Measurements from ENCODE around the gene TNNT3. TPM values are rescaled to one million over a fixed set of nuclear protein-coding genes. Genes with fewer than 3 reads are reported as not detected.

The TNNT3 gene
- total RNA-seq, 1 experiment from 2014 or later, result 8.0 TPM

DNA sequence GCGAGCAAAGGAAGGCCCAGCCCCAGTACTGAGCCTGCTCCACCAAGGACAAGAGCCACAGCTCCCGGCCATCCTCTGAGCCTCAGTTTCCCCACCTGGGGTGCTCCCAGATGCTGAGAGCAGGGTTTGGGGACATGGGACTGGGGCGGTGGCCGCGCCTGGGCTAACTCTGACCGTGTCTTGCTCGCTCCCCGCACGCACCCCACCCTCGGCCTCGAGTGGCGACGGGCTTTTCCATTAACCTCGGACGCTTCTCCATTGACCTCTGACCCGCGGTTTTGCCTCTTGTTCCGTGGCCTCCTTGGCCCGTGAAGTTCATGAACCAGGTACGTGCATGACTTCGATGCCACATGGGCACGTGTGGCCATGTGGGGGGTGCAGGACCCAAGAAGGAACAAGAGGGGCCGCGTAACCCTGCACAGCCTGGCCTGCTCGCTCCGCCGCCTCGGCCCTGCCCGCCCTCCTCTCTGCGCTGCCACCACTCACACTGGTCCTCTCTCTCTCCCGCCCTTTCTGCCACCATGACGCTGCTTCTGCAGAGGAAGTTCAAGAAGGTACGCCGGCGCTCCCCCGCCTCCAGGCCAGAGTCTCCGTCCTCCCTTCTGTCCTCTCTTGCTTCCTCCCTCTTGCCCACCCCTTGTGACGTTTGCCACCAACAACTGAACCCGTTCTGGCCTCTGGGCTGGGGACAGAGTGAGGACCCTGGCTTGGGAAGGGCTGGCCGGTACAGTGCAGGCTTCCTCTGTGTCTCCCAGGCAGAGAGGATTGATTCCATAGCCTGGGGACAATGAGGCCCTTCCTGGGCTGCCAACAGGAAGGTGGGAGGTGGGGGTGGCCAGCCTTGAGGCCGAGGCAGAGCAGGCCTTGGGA lies 6.9 kb downstream of the TNNT3 start:
- DNase-seq (ENCODE audit: low read depth in 1 of 2, low spot score in 2 of 2), result no peak
- Histone ChIP-seq H3K27me3 (replicated peaks) (peaks cover 5% of the 10 kb centered on the region; the same call in 1 of the 2 replicates), H3K4me3 (no peak overlapping the region), H3K36me3 (no peaks in the 10 kb centered on the region), H3K4me1 (replicated peaks) (peaks cover 57% of the 10 kb centered on the region), H3K27ac (peak overlapping the region; percentile 78), H3K9me3 (replicated peaks) (no peaks in the 10 kb centered on the region)

DNA sequence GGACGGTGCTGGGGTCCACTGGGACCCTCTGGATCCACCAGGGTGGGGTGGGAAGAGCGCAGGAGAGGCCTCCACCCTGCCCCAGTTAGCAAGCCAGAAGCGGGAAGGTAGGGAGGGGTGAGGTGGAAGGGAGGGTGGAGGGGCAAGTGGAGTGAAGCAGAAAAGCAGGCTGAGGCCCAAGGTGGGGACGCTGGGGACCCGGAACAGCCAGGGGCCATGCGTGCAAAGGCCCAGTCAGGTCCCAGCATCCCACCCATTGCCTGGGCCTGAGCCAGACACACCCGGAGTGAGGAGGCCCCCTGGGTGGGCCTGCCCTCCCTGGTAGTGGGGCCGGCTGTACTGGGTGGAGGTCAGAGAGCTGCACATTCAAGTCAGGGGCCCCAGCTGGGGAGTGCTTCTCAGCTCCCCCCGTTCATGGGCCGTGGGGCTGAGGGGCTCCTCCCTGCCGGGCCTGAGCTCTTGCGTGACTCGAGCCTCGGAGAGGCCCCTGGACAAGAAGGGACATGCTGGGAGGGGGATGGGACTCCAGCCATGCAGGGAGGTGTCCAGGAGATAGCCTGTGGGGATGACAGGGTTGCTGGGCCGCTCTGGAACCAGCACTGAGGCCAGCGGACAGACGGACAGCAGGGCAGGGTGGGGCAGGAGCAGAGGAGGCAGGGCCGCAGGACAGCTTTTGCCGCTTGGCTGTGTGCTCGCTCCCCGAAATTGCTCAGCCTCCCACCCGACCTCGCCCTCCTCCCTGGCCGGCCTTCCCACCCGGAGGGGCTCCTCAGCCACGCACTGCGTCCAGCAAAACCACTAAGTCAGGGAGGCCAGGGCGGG lies 7.7 kb downstream of the TNNT3 start:
- no peak overlapping the region for H3K4me3 ChIP-seq
- H3K9me3 ChIP-seq (replicated peaks), result no peaks in the 10 kb centered on the region
- peak; percentile 89 to 94 for DNase-seq (ENCODE audit: low read depth in 1 of 2, low spot score in 2 of 2)
- peaks cover 5% of the 10 kb centered on the region; the same call in 1 of the 2 replicates for H3K27me3 ChIP-seq (replicated peaks)
- peaks cover 57% of the 10 kb centered on the region for H3K4me1 ChIP-seq (replicated peaks)
- H3K36me3 ChIP-seq, result no peaks in the 10 kb centered on the region
- peak overlapping the region; percentile 78 for H3K27ac ChIP-seq

- Histone ChIP-seq H3K27ac (peak overlapping the region; percentile 61), H3K4me1 (replicated peaks) (peaks cover 50% of the 10 kb centered on the region), H3K36me3 (no peaks in the 10 kb centered on the region), H3K27me3 (replicated peaks) (peaks cover under 1% of the 10 kb centered on the region; the same call in 1 of the 2 replicates), H3K4me3 (no peak overlapping the region), H3K9me3 (replicated peaks) (no peaks in the 10 kb centered on the region)
- DNase-seq (ENCODE audit: low read depth in 1 of 2, low spot score in 2 of 2), result peak in 1 of 2 experiments; percentile 12
Observed at GRCh38 chr11:1927848-1928469, 8.5 kb downstream of the TNNT3 start.

- no peaks in the 10 kb centered on the region for H3K36me3 ChIP-seq
- no peaks in the 10 kb centered on the region for H3K27me3 ChIP-seq (replicated peaks)
- H3K4me3 ChIP-seq, result no peak overlapping the region
- peak overlapping the region; percentile 61 for H3K27ac ChIP-seq
- DNase-seq (ENCODE audit: low read depth in 1 of 2, low spot score in 2 of 2), result peak in 1 of 2 experiments; percentile 46
- H3K4me1 ChIP-seq (replicated peaks), result peaks cover 46% of the 10 kb centered on the region
- no peaks in the 10 kb centered on the region for H3K9me3 ChIP-seq (replicated peaks)
Observed at GRCh38 chr11:1928470-1928890, 9.0 kb downstream of the TNNT3 start.

DNA sequence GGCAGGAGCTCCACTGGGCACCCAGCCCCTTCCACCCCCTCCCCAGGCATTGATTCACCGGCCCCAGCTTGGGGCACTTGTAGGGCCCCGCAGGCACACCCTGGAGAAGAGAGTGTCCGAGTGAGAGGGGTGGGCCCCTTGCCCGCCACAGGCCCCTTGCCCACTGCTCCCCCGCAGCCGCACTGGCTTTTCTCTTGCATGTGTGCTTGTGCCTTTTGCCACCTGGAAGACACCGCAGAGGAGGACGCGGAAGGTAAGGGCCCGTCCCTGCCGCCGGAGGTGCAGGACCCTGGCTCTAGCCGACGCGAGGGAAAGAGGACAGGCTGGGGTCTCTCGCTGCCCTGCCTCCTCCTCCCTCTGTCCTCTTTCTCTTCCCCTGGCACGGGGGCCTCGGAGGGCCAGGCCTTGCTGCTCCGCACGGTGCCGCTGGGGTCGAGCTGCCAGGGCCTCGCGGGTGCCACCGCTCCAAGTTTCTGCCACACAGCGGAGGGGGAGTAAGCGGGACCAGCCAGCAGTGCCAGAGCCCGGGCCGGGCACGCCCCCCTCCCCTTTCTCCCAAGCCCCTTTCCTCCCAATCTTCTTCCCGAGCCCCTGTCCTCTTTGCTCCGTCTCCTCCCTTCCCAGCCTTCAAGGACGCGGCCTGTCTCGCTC lies 9.5 kb downstream of the TNNT3 start:
- peaks cover 46% of the 10 kb centered on the region for H3K4me1 ChIP-seq (replicated peaks)
- no peaks in the 10 kb centered on the region for H3K27me3 ChIP-seq (replicated peaks)
- H3K4me3 ChIP-seq, result no peak overlapping the region
- no peaks in the 10 kb centered on the region for H3K9me3 ChIP-seq (replicated peaks)
- H3K27ac ChIP-seq, result no peak overlapping the region
- no peaks in the 10 kb centered on the region for H3K36me3 ChIP-seq
- no peak for DNase-seq (ENCODE audit: low read depth in 1 of 2, low spot score in 2 of 2)

DNA sequence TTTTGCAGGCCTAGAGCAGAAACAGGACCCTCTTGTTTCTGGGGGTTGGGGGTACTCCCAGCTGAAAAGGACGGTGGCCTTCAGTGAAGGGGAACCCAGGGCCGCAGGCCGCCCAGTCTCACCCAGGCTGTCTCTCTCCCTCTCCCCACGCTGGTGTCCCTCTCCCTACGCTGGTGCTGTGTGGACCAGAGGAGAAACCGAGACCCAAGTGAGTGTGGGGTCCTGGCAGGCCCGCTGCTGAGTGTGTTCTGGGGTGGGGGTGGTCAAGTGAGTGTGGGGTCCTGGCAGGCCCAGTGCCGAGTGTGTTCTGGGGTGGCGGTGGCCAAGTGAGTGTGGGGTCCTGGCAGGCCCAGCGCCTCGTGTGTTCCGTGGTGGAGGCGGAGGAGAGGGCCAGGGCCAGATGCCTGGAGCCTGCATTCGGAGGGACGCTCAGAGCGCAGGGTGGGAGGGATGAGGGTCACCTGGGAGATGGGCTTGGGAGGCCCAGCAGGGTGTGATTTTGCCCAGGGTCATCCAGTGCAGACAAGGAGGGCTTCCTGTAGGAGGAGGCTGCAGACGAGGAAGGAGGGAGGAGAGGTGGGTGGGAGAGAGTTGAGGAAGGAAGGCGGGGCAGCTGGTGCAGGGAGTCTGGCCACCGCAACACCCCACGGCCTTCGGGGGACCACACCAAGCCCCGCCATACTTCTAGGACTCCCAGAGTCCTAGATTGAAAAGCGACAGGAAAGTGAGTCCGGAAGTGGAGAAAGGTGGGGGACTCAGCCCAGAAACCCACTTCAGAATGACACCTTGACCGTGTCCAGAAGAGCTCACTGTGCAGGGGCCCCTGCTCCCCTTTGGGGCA lies 10.3 kb downstream of the TNNT3 start:
- Histone ChIP-seq H3K4me3 (no peak overlapping the region), H3K9me3 (replicated peaks) (no peaks in the 10 kb centered on the region), H3K36me3 (no peaks in the 10 kb centered on the region), H3K27ac (no peak overlapping the region), H3K4me1 (replicated peaks) (peaks cover 46% of the 10 kb centered on the region), H3K27me3 (replicated peaks) (no peaks in the 10 kb centered on the region)
- no peak for DNase-seq (ENCODE audit: low read depth in 1 of 2, low spot score in 2 of 2)

DNA sequence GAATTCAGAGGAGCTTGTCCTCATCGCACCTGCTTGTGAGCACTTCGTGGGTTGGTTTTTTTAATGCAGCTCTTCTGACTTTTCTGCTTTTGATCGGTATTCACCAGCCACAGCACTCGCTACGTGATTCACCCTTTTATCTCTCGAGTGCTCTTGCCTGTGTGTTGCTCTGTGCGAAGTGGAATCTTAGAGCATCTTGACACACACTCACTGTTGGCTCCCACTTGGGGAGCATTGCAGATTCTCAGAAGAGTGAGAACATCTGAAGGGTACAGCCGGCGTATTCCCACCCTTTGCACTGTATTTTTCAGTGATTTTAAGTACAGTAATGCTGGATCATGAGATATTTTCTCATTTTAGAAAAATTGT lies 10.9 kb downstream of the TNNT3 start:
- Histone ChIP-seq H3K27ac (no peak overlapping the region), H3K36me3 (no peaks in the 10 kb centered on the region), H3K4me1 (replicated peaks) (peaks cover 46% of the 10 kb centered on the region), H3K27me3 (replicated peaks) (no peaks in the 10 kb centered on the region), H3K4me3 (no peak overlapping the region), H3K9me3 (replicated peaks) (no peaks in the 10 kb centered on the region)
- no peak for DNase-seq (ENCODE audit: low read depth in 1 of 2, low spot score in 2 of 2)

GRCh38 chr11:1931341-1932104 lies 12.0 kb downstream of the TNNT3 start:
- H3K27ac ChIP-seq, result no peak overlapping the region
- H3K4me3 ChIP-seq, result no peak overlapping the region
- peaks cover 39% of the 10 kb centered on the region for H3K4me1 ChIP-seq (replicated peaks)
- DNase-seq (ENCODE audit: low read depth in 1 of 2, low spot score in 2 of 2), result peak in 1 of 2 experiments; percentile 16
- no peaks in the 10 kb centered on the region for H3K36me3 ChIP-seq
- H3K9me3 ChIP-seq (replicated peaks), result no peaks in the 10 kb centered on the region
- no peaks in the 10 kb centered on the region for H3K27me3 ChIP-seq (replicated peaks)

GRCh38 chr11:1932105-1932480 lies 12.6 kb downstream of the TNNT3 start:
- H3K9me3 ChIP-seq (replicated peaks), result no peaks in the 10 kb centered on the region
- peaks cover 33% of the 10 kb centered on the region for H3K4me1 ChIP-seq (replicated peaks)
- no peak for DNase-seq (ENCODE audit: low read depth in 1 of 2, low spot score in 2 of 2)
- no peak overlapping the region for H3K27ac ChIP-seq
- H3K27me3 ChIP-seq (replicated peaks), result no peaks in the 10 kb centered on the region
- H3K36me3 ChIP-seq, result no peaks in the 10 kb centered on the region
- H3K4me3 ChIP-seq, result no peak overlapping the region

- Histone ChIP-seq H3K36me3 (no peaks in the 10 kb centered on the region), H3K27me3 (replicated peaks) (no peaks in the 10 kb centered on the region), H3K27ac (no peak overlapping the region), H3K4me1 (replicated peaks) (peaks cover 28% of the 10 kb centered on the region), H3K4me3 (no peak overlapping the region), H3K9me3 (replicated peaks) (no peaks in the 10 kb centered on the region)
- no peak for DNase-seq (ENCODE audit: low read depth in 1 of 2, low spot score in 2 of 2)
Observed at GRCh38 chr11:1932681-1933080, 13.2 kb downstream of the TNNT3 start.

DNA sequence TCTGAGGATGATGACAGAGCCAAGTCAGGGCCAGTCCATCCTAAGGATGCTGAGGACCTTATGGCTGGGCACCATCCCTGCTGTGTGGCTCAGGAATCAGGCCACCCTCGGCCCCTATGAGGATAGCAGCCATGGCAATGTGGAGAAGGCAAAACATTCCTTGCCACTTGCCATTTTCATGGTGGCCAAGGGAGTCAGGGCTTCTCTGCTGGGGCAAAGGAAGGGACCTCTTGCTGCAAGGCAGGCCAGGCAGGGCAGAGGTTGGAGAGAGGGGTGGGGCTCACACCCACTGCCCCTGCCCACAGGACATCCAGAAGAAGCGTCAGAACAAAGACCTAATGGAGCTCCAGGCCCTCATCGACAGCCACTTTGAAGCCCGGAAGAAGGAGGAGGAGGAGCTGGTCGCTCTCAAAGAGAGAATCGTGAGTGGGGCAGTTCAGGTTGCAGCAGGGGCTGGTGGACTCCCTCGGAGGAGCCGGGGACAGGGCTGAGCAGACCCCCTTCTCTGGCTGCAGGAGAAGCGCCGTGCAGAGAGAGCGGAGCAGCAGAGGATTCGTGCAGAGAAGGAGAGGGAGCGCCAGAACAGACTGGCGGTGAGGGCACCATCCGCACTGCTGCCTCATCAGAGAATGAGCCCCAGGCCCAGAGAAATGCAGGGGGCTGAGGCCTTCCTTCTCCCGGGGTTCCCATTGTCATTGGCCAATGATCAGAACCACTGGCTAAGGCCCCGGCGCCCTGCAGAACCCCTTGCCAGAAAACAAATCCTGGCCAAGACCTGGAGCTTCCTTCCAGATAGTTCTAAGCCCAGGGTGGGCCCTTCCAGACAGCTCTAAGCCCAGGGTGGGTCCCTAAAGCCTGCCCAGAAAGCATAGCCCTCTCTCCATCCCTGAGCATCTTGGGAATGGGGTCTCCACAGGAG lies 14.2 kb downstream of the TNNT3 start:
- no peaks in the 10 kb centered on the region for H3K27me3 ChIP-seq (replicated peaks)
- H3K4me3 ChIP-seq, result no peak overlapping the region
- no peaks in the 10 kb centered on the region for H3K36me3 ChIP-seq
- H3K27ac ChIP-seq, result no peak overlapping the region
- H3K9me3 ChIP-seq (replicated peaks), result no peaks in the 10 kb centered on the region
- peaks cover 18% of the 10 kb centered on the region for H3K4me1 ChIP-seq (replicated peaks)
- no peak for DNase-seq (ENCODE audit: low read depth in 1 of 2, low spot score in 2 of 2)

Data from SJSA1 (cell line).